Mucosa of stomach (tissue), 1 donor: ENCODE measurements around the gene NTRK2.

Source experiments
- H3K27me3 ChIP-seq: one replicate; pipeline ENCODE4 v1.7.0; 2013; ENCODE audit warnings: mild to moderate bottlenecking, low read length; ENCODE audit not compliant: control insufficient read depth, insufficient read depth
- H3K36me3 ChIP-seq: one replicate; pipeline ENCODE4 v1.7.0; 2013; ENCODE audit warnings: low read length; ENCODE audit not compliant: control insufficient read depth, insufficient read depth
- H3K4me1 ChIP-seq: one replicate; pipeline ENCODE4 v1.7.0; 2013; ENCODE audit warnings: mild to moderate bottlenecking, low read length; ENCODE audit not compliant: control insufficient read depth, insufficient read depth
- H3K4me3 ChIP-seq: one replicate; pipeline ENCODE4 v1.7.0; 2013; ENCODE audit warnings: low read length
- H3K9ac ChIP-seq: one replicate; pipeline ENCODE4 v1.7.0; 2013; ENCODE audit warnings: mild to moderate bottlenecking, low read length, moderate library complexity
- H3K9me3 ChIP-seq: one replicate; pipeline ENCODE4 v1.7.0; 2013; ENCODE audit warnings: mild to moderate bottlenecking, low read length, moderate library complexity; ENCODE audit not compliant: control insufficient read depth
- donor health status: Pancreatic carcinoma.

The NTRK2 gene

DNA sequence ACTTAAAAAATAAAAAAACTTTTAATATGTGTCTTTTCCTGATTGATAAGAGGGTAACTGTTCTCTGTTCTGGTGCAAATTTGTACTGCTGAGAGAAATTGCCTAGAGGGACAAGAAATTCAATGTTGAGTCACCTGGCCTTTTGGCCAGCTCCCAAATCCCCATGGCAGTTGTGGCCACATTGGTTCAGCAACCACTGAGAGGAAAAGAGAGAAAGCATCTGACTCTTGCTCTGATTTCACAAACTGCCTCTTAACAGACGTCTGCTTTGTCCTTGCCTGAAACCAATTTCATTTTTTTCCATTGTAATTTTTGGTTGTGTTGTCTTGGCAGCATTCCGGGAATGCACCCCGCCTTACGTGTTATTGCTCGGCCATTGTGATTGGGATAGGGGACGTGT is 42.4 kb downstream of the NTRK2 start:
- no peaks in the 10 kb centered on the region for H3K4me1 ChIP-seq
- H3K27me3 ChIP-seq: no peaks in the 10 kb centered on the region
- H3K9me3 ChIP-seq: no peaks in the 10 kb centered on the region
- H3K9ac ChIP-seq: no peak overlapping the region
- no peak overlapping the region for H3K4me3 ChIP-seq
- H3K36me3 ChIP-seq: no peaks in the 10 kb centered on the region

GRCh38 chr9:84716217-84716616 is 46.7 kb downstream of the NTRK2 start:
- no peak overlapping the region for H3K4me3 ChIP-seq
- H3K4me1 ChIP-seq: no peaks in the 10 kb centered on the region
- H3K9me3 ChIP-seq: no peaks in the 10 kb centered on the region
- H3K9ac ChIP-seq: no peak overlapping the region
- no peaks in the 10 kb centered on the region for H3K27me3 ChIP-seq
- H3K36me3 ChIP-seq: no peaks in the 10 kb centered on the region

DNA sequence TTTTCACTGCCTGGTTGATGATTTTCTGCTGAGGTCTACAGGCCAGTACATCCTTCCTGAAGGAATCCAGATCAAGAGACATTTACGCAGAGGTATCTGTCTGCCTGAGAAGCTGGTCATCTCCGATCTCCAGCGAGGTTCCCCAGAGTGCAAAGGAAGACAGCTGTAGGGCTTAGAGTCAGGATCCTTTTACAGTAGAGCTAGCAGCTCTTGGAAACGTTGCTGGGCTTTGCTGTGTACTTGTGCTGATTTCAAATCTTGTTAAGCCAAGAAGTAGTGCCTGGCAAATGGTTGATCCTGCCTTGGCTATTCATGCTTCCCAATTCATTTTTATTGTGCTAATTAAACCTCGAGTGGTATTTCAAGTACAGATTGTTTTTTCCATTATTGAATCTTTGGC is 48.9 kb downstream of the NTRK2 start:
- no peaks in the 10 kb centered on the region for H3K4me1 ChIP-seq
- no peak overlapping the region for H3K4me3 ChIP-seq
- H3K27me3 ChIP-seq: no peaks in the 10 kb centered on the region
- H3K36me3 ChIP-seq: no peaks in the 10 kb centered on the region
- H3K9ac ChIP-seq: no peak overlapping the region
- H3K9me3 ChIP-seq: no peaks in the 10 kb centered on the region

DNA sequence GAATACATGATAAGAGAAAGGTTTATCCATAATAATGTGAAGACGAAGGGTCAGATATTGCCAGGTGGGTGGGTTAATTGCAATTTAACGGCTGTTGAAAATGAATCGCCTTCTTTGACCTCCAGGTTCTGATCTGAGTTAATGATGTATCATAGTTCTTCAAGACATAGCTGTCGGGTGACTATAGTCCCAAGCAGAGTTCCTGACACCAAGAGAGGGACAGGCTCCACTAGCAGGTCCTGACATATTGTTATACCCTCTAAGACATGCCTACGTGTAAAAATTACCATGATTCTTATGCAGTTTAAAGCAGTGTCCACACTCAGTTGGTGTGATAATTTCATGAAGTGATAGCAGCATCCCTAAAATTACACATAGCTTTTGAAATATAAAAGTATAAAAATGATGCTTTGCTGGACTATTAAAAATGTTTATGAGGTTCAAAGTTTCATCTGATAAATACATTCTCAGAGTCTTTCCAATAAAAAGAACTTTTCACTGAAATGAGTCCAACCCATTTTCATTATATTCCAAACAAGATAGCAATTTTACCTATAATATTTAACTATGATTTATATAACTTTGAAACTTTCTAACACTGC is 53.0 kb downstream of the NTRK2 start:
- Histone ChIP-seq H3K9me3 (no peaks in the 10 kb centered on the region), H3K4me1 (no peaks in the 10 kb centered on the region), H3K9ac (no peak overlapping the region), H3K4me3 (no peak overlapping the region), H3K36me3 (no peaks in the 10 kb centered on the region), H3K27me3 (no peaks in the 10 kb centered on the region)

- no peaks in the 10 kb centered on the region for H3K4me1 ChIP-seq
- no peaks in the 10 kb centered on the region for H3K36me3 ChIP-seq
Measured at GRCh38 chr9:84723426-84723825, 53.9 kb downstream of the NTRK2 start.

DNA sequence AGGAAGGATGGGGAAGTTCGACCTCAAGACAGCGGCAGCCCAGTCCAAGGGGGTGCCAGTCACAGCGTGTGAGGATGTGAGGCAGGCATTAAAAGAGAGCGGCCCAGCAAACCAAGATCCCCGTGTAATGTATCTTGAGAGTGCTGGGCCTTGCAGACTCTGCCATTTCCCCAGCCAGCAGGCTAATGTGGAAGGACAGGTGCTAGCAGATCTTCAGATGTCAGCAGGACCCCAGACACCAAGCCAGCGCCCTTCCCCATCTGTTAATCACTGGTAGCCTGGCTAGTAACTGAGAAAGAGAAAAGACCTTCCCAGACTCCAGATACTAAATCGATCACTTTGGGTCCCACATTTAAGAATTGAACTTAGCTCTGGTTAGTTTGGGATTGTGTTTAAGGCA is 62.2 kb downstream of the NTRK2 start:
- Histone ChIP-seq H3K9me3 (no peaks in the 10 kb centered on the region), H3K4me1 (no peaks in the 10 kb centered on the region), H3K4me3 (no peak overlapping the region), H3K36me3 (no peaks in the 10 kb centered on the region), H3K9ac (no peak overlapping the region), H3K27me3 (no peaks in the 10 kb centered on the region)

More at GRCh38 chr9:84723426-84723825, 53.9 kb downstream of the NTRK2 start:
- H3K27me3 ChIP-seq: no peaks in the 10 kb centered on the region
- H3K9ac ChIP-seq: no peak overlapping the region
- no peak overlapping the region for H3K4me3 ChIP-seq
- H3K9me3 ChIP-seq: no peaks in the 10 kb centered on the region

DNA sequence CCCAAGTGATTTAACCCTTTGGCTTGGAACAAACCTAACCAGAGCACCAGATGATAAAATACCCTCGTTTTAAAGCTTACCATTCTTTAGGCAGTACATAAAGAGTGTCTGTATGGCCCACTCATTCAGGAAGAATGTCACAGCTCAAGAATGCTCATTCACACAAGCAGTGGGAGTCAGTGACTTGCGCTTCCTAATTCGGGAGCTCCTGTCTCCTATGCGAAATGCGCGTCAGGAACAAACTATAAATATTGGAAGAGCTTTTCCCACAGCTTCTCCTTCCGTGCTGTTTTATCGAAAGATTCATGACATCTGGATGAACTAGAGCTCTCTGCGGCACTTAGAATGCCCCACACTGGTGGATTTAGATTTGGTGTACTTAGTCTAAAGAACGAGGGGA is 66.6 kb downstream of the NTRK2 start:
- Histone ChIP-seq H3K9ac (no peak overlapping the region), H3K4me3 (no peak overlapping the region), H3K4me1 (no peaks in the 10 kb centered on the region), H3K36me3 (no peaks in the 10 kb centered on the region), H3K27me3 (no peaks in the 10 kb centered on the region), H3K9me3 (no peaks in the 10 kb centered on the region)

DNA sequence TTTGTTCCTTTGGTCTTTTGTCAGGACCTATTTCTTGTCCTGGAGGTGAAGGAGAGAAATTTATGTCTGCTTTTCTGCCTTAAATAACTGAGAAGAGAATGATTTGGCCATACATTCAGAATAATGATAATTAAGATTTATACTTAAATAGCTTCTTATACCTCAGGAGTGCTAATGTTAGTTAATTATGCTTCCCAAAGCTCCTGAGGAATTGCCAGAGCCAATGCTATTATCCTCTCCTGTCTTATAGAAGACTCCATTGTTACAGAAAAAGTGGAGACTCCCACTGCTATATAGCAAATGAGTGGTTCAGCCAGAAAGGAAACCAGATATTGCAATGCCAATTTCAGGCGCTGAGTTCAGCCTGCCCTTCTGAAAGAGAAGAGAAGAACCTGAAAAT is 67.0 kb downstream of the NTRK2 start:
- no peaks in the 10 kb centered on the region for H3K4me1 ChIP-seq
- H3K9me3 ChIP-seq: no peaks in the 10 kb centered on the region

DNA sequence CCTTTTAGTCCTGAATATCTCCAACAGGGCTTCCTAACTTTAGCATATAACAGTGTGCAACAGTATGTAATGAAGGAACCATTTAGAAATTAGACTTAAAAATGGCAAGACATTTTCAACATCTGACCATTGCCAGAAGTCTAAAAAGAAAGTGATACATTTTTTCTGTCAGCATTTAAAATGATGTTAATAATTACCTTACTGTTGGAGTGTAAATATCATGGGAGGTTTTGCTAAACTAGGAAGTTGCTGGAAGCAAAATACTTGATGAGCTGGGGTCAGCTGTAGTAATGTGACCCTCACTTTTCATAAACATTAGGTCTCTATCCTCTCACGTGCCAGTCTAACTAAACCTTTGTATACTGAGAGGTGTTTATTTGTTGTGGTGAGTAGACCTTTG is 68.8 kb downstream of the NTRK2 start:
- no peaks in the 10 kb centered on the region for H3K27me3 ChIP-seq
- no peak overlapping the region for H3K4me3 ChIP-seq
- no peaks in the 10 kb centered on the region for H3K9me3 ChIP-seq
- no peaks in the 10 kb centered on the region for H3K4me1 ChIP-seq
- H3K9ac ChIP-seq: no peak overlapping the region
- H3K36me3 ChIP-seq: no peaks in the 10 kb centered on the region

More for the DNA sequence above, 67.0 kb downstream of the NTRK2 start:
- Histone ChIP-seq H3K9ac (no peak overlapping the region), H3K36me3 (no peaks in the 10 kb centered on the region), H3K4me3 (no peak overlapping the region), H3K27me3 (no peaks in the 10 kb centered on the region)

DNA sequence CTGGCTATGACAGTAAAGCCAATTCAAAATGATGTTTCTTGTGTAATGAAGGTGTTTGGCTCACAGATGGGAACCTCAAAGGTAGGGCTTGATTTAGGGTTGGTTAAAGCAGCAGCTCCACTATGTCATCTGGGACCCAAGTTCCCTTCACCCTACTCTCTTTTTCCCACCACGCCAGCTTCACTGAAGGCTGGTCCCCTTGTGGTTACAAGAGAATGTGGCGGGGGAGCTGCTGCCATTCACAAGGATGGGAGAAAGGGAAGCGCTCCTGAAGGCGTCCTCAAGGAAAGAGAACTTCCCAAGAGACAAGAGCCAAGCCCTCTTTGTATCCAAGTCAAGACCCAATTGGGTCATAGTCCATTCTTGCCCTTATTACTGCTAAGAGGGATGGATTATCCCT is 72.7 kb downstream of the NTRK2 start:
- Histone ChIP-seq H3K27me3 (no peaks in the 10 kb centered on the region), H3K4me3 (no peak overlapping the region), H3K4me1 (no peaks in the 10 kb centered on the region), H3K9ac (no peak overlapping the region), H3K9me3 (no peaks in the 10 kb centered on the region), H3K36me3 (no peaks in the 10 kb centered on the region)

- Histone ChIP-seq H3K9me3 (no peaks in the 10 kb centered on the region), H3K27me3 (no peaks in the 10 kb centered on the region), H3K36me3 (no peaks in the 10 kb centered on the region), H3K4me3 (no peak overlapping the region), H3K4me1 (no peaks in the 10 kb centered on the region), H3K9ac (no peak overlapping the region)
Measured at GRCh38 chr9:84744195-84744594, 74.7 kb downstream of the NTRK2 start.

- Histone ChIP-seq H3K4me3 (no peak overlapping the region), H3K27me3 (no peaks in the 10 kb centered on the region), H3K9me3 (no peaks in the 10 kb centered on the region), H3K4me1 (no peaks in the 10 kb centered on the region), H3K9ac (no peak overlapping the region), H3K36me3 (no peaks in the 10 kb centered on the region)
Measured at GRCh38 chr9:84744726-84745125, 75.2 kb downstream of the NTRK2 start.

GRCh38 chr9:84748112-84748511 is 78.6 kb downstream of the NTRK2 start:
- Histone ChIP-seq H3K4me3 (no peak overlapping the region), H3K9me3 (no peaks in the 10 kb centered on the region), H3K27me3 (no peaks in the 10 kb centered on the region), H3K9ac (no peak overlapping the region), H3K36me3 (no peaks in the 10 kb centered on the region), H3K4me1 (no peaks in the 10 kb centered on the region)
